Midbrain (tissue), 1 donor: ENCODE results near the gene PLCL2.

Source experiments
- DNase-seq: peaks from one replicate; lab custom pipeline; 2025; lab: John Stamatoyannopoulos, UW

Gene PLCL2

DNA sequence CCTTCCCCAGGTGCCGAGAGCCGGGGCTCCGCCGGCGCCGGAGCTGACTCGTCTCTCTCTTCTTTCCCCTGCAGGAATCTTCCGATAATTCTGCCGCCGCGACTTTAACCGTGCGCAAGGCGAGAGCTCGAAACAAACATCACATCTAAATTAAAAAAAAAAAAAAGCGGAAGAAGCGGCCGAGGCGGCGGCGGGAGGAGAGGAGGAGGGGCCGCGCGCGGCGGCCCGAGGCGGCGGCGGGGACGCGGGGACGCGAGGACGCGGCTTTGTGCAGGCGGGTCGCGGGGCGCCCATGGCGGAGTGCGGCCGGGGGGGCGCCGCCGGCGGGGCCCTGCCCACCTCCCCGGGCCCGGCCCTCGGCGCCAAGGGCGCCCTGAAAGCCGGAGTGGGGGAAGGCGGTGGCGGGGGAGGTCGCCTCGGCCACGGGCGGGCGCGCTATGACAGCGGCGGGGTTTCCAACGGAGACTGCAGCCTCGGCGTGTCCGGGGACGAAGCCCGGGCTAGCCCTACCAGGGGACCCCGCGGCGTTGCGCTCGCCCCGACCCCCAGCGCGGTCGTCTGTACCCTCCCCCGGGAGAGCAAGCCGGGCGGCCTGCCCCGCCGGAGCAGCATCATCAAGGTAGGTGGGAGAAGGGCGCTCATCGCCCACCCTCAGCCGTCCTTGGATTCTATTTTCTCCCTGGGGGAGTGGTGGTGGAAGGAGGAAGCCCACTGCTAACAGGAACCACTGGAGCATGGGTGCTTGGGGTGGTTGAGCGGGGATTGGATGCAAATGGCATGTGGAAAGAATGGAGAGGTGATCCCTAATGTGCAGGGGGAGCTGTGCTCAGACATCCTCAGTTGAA lies at the start of gene PLCL2:
PLCL2 (plus strand) TSS at position 208 of the 845 bp plus-strand sequence; CDS start at position 293, 85 bp downstream.
- no peak for DNase-seq

GRCh38 chr3:16836505-16837237 lies 48.1 kb upstream of the PLCL2 start:
- no peak for DNase-seq

DNA sequence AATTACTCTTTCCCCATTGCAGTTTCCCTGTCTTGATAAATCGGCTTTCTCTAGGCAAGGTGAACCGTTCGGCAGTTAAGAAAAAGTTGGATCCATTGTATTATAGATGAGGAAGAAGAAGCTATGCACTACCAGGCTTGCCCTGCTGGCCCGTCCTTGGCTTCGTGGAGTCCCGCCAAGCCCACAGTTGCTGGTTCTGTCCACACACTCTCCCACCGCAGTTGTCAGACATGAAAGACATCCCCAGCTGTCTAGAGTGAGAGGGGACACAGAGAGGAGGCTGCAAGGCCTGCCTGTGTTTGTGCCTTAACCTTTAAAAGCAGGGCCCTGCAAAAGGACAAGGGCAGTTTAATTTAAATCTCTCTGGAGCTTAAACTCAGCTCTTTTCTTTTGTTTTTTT lies 47.2 kb upstream of the PLCL2 start:
- DNase-seq: no peak

DNA sequence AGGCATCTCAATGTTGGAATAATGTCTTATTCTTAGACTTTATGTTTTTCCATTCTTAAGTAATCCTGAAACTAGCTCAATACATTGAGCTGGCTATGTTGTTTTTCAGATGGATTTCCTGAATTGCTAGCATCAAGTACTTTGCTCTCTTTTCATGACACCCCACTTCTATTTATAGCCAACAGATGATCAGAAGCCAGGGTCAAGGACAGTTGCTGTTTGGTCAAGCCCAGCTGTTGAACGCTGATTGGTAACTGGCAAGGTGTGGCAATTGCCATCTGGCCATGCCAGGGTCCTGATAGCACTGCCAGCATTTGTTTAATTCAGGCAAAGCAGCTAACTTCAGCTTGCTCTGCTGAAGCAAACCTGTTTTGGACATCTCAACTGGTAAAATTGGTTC lies 46.2 kb upstream of the PLCL2 start:
- DNase-seq: no peak

DNA sequence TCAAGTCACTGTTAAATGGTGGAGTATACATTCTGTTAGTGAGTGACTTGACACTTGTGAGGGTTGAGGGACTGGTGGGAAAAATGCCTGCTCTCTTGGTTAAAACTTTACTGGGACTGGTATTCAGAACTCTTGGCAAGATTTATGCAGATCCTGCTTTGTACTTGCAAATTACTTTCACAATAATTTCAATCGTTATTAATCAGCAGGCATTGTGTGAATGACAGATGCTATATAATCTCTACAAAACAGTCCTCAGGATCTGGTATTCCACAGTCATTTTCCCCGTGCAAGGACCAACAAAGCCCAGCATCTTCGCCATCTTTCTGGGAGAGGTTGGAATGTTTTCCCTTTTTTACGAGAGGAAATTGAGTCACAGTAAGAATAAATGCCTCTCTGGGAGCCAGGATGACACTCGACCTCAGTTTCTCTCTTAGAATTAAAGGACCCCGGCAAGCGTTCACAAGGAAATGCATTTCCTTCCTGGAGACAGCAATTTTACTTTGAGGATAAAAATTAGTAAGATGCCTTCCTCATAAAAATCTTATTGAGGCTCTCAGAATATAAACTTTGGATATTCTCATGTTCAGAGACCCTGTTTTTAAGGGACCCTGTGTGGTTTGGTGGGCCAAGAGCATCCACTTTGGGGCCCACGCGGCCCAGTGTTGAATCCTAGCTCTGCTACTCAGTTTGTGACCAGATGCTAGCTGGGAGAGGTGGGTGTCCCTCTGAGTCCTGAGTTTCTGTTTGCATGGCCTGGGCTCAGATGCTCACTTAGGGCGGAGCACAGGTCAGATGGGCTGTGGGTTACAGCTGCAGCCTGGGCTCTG lies 45.3 kb upstream of the PLCL2 start:
- DNase-seq: no peak

- no peak for DNase-seq
Observed at GRCh38 chr3:16840101-16840424, 44.7 kb upstream of the PLCL2 start.

DNA sequence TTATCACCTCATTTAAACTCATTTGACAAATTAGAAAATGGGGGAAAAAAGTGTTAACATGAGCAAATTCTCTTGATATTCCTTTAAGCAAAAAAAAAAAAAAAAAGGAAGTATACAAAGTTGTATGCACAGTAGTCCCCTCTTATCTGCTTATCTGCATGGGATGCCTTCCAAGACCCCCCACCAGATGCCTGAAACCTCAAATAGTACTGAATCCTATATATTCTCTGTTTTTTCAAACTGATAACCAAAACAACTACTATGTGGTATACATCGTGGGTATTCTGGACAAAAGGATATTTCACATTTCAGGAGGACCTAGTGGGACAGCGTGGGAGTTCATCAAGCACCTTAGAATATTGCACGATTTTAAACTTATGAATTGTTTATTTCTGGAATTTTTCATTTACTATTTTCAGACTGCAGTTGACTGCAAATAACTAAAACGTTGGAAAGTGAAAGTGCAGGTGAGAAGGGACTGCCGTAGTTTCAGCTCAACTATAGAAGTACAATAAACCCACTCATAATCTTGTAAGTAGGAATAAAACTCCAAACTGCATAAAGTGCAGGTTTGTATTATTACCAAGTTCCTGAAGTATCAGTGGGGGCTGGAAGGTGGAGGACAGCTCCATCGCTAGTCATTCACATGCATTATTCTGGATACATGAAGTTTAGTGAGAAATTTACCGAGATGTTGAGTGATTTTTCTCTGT lies 43.6 kb upstream of the PLCL2 start:
- DNase-seq: no peak

DNA sequence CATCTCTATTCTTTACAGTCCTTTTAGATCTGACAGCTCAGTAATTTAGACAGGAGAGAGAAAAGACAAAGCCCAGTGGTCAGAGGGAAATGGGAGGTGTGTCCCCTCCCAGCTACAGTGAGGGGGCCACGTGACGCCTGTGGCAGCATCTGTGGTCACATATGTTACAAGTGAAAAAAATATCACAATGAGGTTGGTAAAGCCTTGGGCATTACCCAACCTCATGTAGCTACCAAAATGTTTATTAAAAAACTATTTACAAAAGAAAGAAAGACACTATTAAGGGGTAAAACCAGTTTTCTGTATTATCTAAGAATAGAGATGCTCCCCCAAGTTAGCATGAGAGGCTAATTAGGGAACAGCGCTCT lies 42.9 kb upstream of the PLCL2 start:
- no peak for DNase-seq

- peak; percentile 17 for DNase-seq
Observed at GRCh38 chr3:16842272-16843270, 42.2 kb upstream of the PLCL2 start.

DNA sequence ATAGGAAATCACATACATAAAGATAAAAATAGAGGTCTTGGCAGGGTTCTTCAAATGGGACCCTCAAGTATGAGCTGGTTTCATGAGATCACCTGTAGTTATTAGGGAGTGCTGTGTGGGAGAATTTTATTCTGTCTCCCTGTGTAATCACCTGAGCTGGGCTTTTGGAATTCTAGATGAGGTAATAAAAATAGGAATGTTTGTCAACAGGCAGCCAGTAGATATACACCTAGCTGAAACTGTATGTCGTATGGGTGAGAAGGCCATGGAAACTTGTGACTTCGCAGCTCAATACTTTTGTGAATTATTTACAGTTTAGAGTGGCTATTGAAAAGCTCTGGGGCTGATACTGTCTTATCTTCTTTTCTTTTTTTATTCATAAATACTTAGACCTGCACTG lies 40.5 kb upstream of the PLCL2 start:
- no peak for DNase-seq

GRCh38 chr3:16844791-16845190 lies 40.0 kb upstream of the PLCL2 start:
- no peak for DNase-seq

DNA sequence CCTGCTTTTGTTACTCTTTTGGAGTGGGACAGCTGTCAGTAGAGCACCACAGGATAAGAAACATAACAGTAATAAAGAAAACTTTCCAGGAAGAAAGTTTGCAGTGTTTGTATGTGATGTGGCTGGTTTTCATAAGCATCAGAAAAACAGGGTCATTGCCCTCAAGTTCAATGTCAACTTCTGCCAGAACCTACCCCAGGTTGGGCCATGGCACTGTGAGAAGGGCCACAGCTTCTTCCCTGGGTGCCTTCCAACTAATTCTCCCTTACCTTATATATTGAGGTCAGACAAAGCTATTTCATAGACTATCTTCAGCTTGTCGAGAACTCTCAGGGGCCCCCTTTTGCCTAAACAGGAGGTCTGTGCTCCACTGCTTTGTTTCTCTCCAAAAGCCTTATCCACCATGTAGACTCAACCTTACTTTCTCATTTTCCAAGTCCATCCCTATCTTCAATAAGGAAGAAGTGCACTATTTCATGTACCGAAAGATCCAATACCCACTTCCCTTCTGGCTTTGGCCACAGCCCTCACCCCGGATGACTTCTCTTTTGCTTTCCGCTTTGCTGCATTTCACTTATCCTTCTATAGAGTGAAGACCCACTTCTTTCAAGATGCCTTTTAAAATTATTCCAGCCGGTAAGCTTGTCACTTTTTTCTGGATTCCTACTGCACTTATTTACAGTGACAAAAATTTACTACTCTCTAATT lies 38.2 kb upstream of the PLCL2 start:
- DNase-seq: no peak

GRCh38 chr3:16848007-16848406 lies 36.7 kb upstream of the PLCL2 start:
- no peak for DNase-seq

GRCh38 chr3:16849229-16849628 lies 35.5 kb upstream of the PLCL2 start:
- peak; percentile 33 for DNase-seq

DNA sequence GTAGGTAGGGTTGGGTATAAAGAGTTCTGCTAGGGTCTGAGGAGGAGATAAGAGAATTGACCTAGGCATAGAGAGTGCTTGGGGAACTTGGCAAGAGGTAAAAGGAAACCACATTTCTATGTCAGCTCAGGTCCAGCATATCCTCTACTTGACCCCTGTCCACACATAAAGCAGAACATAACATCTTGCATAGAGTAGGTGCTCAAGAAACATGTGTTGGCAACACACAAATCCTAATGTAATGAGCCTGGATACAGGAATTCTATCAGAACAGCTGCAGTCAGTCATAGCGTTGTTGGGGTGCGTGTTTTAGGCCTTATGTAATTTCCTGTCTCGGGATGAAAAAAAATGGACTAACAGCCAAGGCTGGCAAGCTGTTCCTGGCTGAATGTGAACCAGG lies 35.0 kb upstream of the PLCL2 start:
- peak; percentile 9 for DNase-seq

DNA sequence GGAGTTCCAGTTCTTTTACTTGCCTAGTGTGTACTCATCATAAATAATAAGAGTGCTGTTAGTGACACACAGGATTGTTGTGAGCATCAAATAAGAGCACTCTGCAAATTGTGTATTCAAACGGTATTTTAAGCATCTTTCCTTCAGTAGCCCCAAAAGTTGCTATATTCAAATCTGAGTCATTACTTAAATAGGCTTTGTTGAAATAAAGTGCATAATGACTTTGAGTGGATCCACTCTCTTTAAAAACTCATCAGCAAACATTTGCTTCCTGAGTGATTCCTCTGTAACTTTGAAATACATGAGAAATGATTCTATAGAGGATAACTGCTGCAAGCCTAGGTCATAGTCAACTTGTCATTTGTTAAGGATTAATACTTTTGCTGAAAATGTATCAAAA lies 29.3 kb upstream of the PLCL2 start:
- DNase-seq: no peak

GRCh38 chr3:16860234-16860633 lies 24.5 kb upstream of the PLCL2 start:
- no peak for DNase-seq

- no peak for DNase-seq
Observed at GRCh38 chr3:16861432-16861831, 23.3 kb upstream of the PLCL2 start.

DNA sequence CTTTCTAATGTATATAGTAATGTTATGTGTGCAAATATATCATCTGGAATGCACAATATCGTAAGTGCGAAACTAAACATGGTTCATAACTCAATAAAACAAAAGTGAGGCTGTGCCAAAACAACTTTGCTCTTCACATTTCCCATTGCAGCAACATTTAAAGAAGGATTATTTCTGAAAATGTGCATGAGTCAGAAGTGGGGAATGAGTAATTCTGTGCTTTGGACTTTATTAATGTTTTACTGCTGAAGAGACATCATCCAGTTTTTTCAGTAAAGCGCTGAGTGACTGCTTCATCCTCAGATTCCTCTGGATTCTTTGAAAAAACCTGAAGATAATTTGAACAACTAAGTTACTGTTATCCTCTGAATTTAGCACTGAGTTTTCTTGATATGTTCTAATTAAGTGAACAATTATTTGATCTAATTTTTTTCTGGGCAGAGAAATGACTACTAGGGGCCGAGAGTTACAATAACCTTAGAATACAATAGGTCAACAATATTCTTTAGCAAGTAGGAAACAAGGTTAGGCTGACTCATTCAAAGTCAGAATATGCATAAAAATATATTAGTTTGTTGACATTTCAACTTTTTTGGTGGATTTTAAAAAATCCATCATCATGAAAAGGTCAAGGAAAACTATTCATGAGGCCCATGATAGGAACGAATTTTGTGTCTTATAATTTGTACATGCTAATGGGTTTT lies 20.0 kb upstream of the PLCL2 start:
- no peak for DNase-seq

DNA sequence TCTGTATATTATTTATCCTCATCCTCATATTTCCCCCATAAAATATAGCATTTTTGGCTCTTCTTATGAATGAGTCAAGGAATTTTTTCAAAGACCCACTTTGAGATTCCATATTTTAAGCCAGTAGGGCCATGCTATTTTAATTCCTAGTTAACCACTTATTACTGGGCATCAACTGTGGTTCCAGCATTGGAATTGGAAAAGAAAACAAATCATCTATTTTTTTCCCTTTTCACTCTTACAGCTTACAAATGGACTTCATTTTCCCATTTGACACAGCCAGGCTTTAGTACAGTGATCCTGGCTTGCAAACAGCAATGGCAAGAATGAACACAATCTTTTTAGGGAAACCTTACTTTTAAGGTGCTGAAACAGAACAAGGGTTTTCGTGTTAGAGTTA lies 19.4 kb upstream of the PLCL2 start:
- no peak for DNase-seq
